ENCODE measurements around the gene SLIT3.
A peak's percentile ranks its signal among the peaks of the same experiment; 100 is the strongest.

Gene SLIT3

GRCh38 chr5:168879929-168880328, 421.0 kb downstream of the SLIT3 start (continued):
- TF ChIP-seq ZNF112 (tag by site-specific recombination; IDR thresholded peaks at IDR 0.05), result no peak
- TF ChIP-seq ZNF292 (tag by site-specific recombination; IDR thresholded peaks at IDR 0.05; ENCODE audit: borderline replicate concordance, low read depth), result no peak
- no peak for TF ChIP-seq TCF7L2 (IDR thresholded peaks at IDR 0.05; ENCODE audit: borderline replicate concordance, low read depth, low read length)
- TF ChIP-seq ZNF16 (tag by site-specific recombination; IDR thresholded peaks at IDR 0.05; ENCODE audit: low read depth), result no peak
- no peak for TF ChIP-seq ZNF169 (tag by site-specific recombination; IDR thresholded peaks at IDR 0.05)
- peak; percentile 55; the same call in 1 of the 2 replicates for TF ChIP-seq OSR2 (tag by site-specific recombination; IDR thresholded peaks at IDR 0.05)

- no peak overlapping the region for H3K4me3 ChIP-seq (ENCODE audit: low read depth, low read length)
Observed at GRCh38 chr5:168879331-168879730, 421.6 kb downstream of the SLIT3 start.

GRCh38 chr5:168878135-168878745, 422.7 kb downstream of the SLIT3 start:
- no peak overlapping the region for H3K27ac ChIP-seq (ENCODE audit: extremely low read depth, low read depth, low read length)
- POLR2A ChIA-PET, result no interaction called here
- no peak overlapping the region for H3K4me3 ChIP-seq (ENCODE audit: low read depth, low read length)
- H3K9me3 ChIP-seq (ENCODE audit: control insufficient read depth, insufficient read depth, low read depth, low read length), result no peaks in the 10 kb centered on the region
- H3K4me1 ChIP-seq (ENCODE audit: control insufficient read depth, insufficient read depth, low read length), result peaks cover 21% of the 10 kb centered on the region
- CTCF ChIA-PET, result interaction anchor here (0.6 kb wide), 1 partner anchor 7 kb away, joined by 3 read pairs; no protein-coding TSS in a partner anchor
- H3K36me3 ChIP-seq (ENCODE audit: control insufficient read depth in 2 of 2, insufficient read depth in 1 of 2, low read length in 2 of 2), result no peaks in the 10 kb centered on the region
- TF ChIP-seq GLIS2 (tag by site-specific recombination; IDR thresholded peaks at IDR 0.05) (no peak), ZNF792 (tag by site-specific recombination; IDR thresholded peaks at IDR 0.05) (no peak), ZEB2 (tag by site-specific recombination; IDR thresholded peaks at IDR 0.05) (no peak), ZNF510 (tag by site-specific recombination; IDR thresholded peaks at IDR 0.05; ENCODE audit: insufficient replicate concordance) (no peak), ZNF544 (tag by site-specific recombination; IDR thresholded peaks at IDR 0.05) (no peak), WT1 (tag by site-specific recombination; IDR thresholded peaks at IDR 0.05) (no peak), ZNF776 (tag by site-specific recombination; IDR thresholded peaks at IDR 0.05; ENCODE audit: borderline replicate concordance) (no peak), ZBTB48 (tag by site-specific recombination; IDR thresholded peaks at IDR 0.05) (no peak), PBX3 (CRISPR knock-in tag; IDR thresholded peaks at IDR 0.05) (no peak), ZNF274 (IDR thresholded peaks at IDR 0.05; ENCODE audit: low read length) (no peak), ZNF274 (tag by site-specific recombination; IDR thresholded peaks at IDR 0.05; ENCODE audit: borderline replicate concordance) (no peak)
- TF ChIP-seq, protein P1, sequence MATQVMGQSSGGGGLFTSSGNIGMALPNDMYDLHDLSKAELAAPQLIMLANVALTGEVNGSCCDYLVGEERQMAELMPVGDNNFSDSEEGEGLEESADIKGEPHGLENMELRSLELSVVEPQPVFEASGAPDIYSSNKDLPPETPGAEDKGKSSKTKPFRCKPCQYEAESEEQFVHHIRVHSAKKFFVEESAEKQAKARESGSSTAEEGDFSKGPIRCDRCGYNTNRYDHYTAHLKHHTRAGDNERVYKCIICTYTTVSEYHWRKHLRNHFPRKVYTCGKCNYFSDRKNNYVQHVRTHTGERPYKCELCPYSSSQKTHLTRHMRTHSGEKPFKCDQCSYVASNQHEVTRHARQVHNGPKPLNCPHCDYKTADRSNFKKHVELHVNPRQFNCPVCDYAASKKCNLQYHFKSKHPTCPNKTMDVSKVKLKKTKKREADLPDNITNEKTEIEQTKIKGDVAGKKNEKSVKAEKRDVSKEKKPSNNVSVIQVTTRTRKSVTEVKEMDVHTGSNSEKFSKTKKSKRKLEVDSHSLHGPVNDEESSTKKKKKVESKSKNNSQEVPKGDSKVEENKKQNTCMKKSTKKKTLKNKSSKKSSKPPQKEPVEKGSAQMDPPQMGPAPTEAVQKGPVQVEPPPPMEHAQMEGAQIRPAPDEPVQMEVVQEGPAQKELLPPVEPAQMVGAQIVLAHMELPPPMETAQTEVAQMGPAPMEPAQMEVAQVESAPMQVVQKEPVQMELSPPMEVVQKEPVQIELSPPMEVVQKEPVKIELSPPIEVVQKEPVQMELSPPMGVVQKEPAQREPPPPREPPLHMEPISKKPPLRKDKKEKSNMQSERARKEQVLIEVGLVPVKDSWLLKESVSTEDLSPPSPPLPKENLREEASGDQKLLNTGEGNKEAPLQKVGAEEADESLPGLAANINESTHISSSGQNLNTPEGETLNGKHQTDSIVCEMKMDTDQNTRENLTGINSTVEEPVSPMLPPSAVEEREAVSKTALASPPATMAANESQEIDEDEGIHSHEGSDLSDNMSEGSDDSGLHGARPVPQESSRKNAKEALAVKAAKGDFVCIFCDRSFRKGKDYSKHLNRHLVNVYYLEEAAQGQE (tag by site-specific recombination; IDR thresholded peaks at IDR 0.05), result no peak

More at GRCh38 chr5:168879331-168879730, 421.6 kb downstream of the SLIT3 start:
- no peak for TF ChIP-seq ZNF677 (tag by site-specific recombination; IDR thresholded peaks at IDR 0.05)
- TF ChIP-seq BCL11B (tag by site-specific recombination; IDR thresholded peaks at IDR 0.05; ENCODE audit: low read depth), result no peak
- TF ChIP-seq ZFP69B (tag by site-specific recombination; IDR thresholded peaks at IDR 0.05), result no peak
- TF ChIP-seq, protein P2, sequence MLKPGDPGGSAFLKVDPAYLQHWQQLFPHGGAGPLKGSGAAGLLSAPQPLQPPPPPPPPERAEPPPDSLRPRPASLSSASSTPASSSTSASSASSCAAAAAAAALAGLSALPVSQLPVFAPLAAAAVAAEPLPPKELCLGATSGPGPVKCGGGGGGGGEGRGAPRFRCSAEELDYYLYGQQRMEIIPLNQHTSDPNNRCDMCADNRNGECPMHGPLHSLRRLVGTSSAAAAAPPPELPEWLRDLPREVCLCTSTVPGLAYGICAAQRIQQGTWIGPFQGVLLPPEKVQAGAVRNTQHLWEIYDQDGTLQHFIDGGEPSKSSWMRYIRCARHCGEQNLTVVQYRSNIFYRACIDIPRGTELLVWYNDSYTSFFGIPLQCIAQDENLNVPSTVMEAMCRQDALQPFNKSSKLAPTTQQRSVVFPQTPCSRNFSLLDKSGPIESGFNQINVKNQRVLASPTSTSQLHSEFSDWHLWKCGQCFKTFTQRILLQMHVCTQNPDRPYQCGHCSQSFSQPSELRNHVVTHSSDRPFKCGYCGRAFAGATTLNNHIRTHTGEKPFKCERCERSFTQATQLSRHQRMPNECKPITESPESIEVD (tag by site-specific recombination; IDR thresholded peaks at IDR 0.05), result no peak
- no peak for TF ChIP-seq ZNF626 (tag by site-specific recombination; IDR thresholded peaks at IDR 0.05)
- no peak for TF ChIP-seq HOXC10 (CRISPR knock-in tag; IDR thresholded peaks at IDR 0.05)
- TF ChIP-seq ZNF48 (tag by site-specific recombination; IDR thresholded peaks at IDR 0.05), result no peak
- no peak for TF ChIP-seq AEBP2 (tag by site-specific recombination; IDR thresholded peaks at IDR 0.05; ENCODE audit: borderline replicate concordance)
- TF ChIP-seq ZNF155 (tag by site-specific recombination; IDR thresholded peaks at IDR 0.05), result no peak
- TF ChIP-seq ZBTB21 (tag by site-specific recombination; IDR thresholded peaks at IDR 0.05), result no peak
- no peak for TF ChIP-seq ZNF391 (tag by site-specific recombination; IDR thresholded peaks at IDR 0.05; ENCODE audit: borderline replicate concordance, low read depth)
- no peak for TF ChIP-seq SCRT1 (tag by site-specific recombination; IDR thresholded peaks at IDR 0.05; ENCODE audit: borderline replicate concordance)
- TF ChIP-seq ZNF514 (tag by site-specific recombination; IDR thresholded peaks at IDR 0.05), result no peak
- TF ChIP-seq SCRT2 (tag by site-specific recombination; IDR thresholded peaks at IDR 0.05), result no peak
- no peaks in the 10 kb centered on the region for H3K9me3 ChIP-seq (ENCODE audit: control insufficient read depth, insufficient read depth, low read depth, low read length)
- H3K36me3 ChIP-seq (ENCODE audit: control insufficient read depth in 2 of 2, insufficient read depth in 1 of 2, low read length in 2 of 2), result no peaks in the 10 kb centered on the region
- ChIA-PET CTCF (interaction anchor here (0.6 to 1.3 kb wide), 3 partner anchors 132 to 200 kb away, joined by 3 to 5 read pairs (median 4); no protein-coding TSS in a partner anchor), POLR2A (no interaction called here)
- peaks cover 21% of the 10 kb centered on the region for H3K4me1 ChIP-seq (ENCODE audit: control insufficient read depth, insufficient read depth, low read length)
- H3K27ac ChIP-seq (ENCODE audit: extremely low read depth, low read depth, low read length), result peak overlapping the region; percentile 53; the same call in 1 of the 2 replicates
